ENCODE data around the gene C1orf21. TPM values are rescaled to one million over a fixed set of nuclear protein-coding genes. Genes with fewer than 3 reads are reported as not detected.

C1orf21 gene
- total and polyA plus RNA-seq, 12 donors = 23.2 to 177 (median 87.9) TPM

GRCh38 chr1:184445997-184446396 lies 59.2 kb downstream of the C1orf21 start:
- WGBS, 4 donors = 84 to 92% (median 89%) methylated on average over 4 of the region's 4 CpGs
- Histone ChIP-seq H3K4me3 (no peak overlapping the region), H3K36me3 (replicated peaks in 1 of 2) (no peaks in the 10 kb centered on the region), H3K27ac (no peak overlapping the region), H3K27me3 (no peaks in the 10 kb centered on the region), H3K4me1 (replicated peaks in 1 of 2) (peaks cover 9 to 12% of the 10 kb centered on the region in 2 donors), H3K9me3 (replicated peaks in 1 of 3) (no peaks in the 10 kb centered on the region)
- DNase-seq = no peak
- intact Hi-C loops (cut with DNase I) = no loop called here
- TF ChIP-seq POLR2A (IDR thresholded peaks at IDR 0.05) = no peak
- no peak for TF ChIP-seq CTCF (IDR thresholded peaks at IDR 0.05)

- no peaks in the 10 kb centered on the region for H3K36me3 ChIP-seq (replicated peaks in 1 of 2)
- no peak overlapping the region for H3K27ac ChIP-seq
- no peak for DNase-seq
- 95 to 97% (median 96%) methylated on average over 6 of the region's 6 CpGs for WGBS, 4 donors
- H3K4me3 ChIP-seq = no peak overlapping the region
- H3K9me3 ChIP-seq (replicated peaks in 1 of 3) = no peaks in the 10 kb centered on the region
- TF ChIP-seq POLR2A (IDR thresholded peaks at IDR 0.05) = no peak
- TF ChIP-seq CTCF (IDR thresholded peaks at IDR 0.05) = no peak
- intact Hi-C loops (cut with DNase I) = no loop called here
- H3K4me1 ChIP-seq (replicated peaks in 1 of 2) = peaks cover 6 to 9% of the 10 kb centered on the region in 2 donors
- no peaks in the 10 kb centered on the region for H3K27me3 ChIP-seq
These were observed 60.9 kb downstream of the C1orf21 start for GRCh38 chr1:184447651-184448185.

- H3K4me3 ChIP-seq = no peak overlapping the region
- TF ChIP-seq CTCF (IDR thresholded peaks at IDR 0.05) (no peak), POLR2A (IDR thresholded peaks at IDR 0.05) (no peak)
- H3K27me3 ChIP-seq = no peaks in the 10 kb centered on the region
- WGBS, 4 donors = 94 to 97% (median 96%) methylated on average over 3 to 4 of the region's 4 CpGs
- no peak for DNase-seq
- no peaks in the 10 kb centered on the region for H3K9me3 ChIP-seq (replicated peaks in 1 of 3)
- no peaks in the 10 kb centered on the region for H3K36me3 ChIP-seq (replicated peaks in 1 of 2)
- H3K4me1 ChIP-seq (replicated peaks in 1 of 2) = peaks cover 5 to 20% of the 10 kb centered on the region in 2 donors
- intact Hi-C loops (cut with DNase I) = no loop called here
- no peak overlapping the region for H3K27ac ChIP-seq
These were observed 63.1 kb downstream of the C1orf21 start for GRCh38 chr1:184449916-184450315.

- intact Hi-C loops (cut with DNase I) = no loop called here
- H3K36me3 ChIP-seq (replicated peaks in 1 of 2) = no peaks in the 10 kb centered on the region
- no peak for DNase-seq
- no peak overlapping the region for H3K27ac ChIP-seq
- 72 to 83% (median 76%) methylated on average over 1 of the region's 1 CpG for WGBS, 4 donors
- H3K4me1 ChIP-seq (replicated peaks in 1 of 2) = peaks cover 17 to 51% of the 10 kb centered on the region in 2 donors
- H3K27me3 ChIP-seq = no peaks in the 10 kb centered on the region
- no peak overlapping the region for H3K4me3 ChIP-seq
- no peak for TF ChIP-seq POLR2A (IDR thresholded peaks at IDR 0.05)
- TF ChIP-seq CTCF (IDR thresholded peaks at IDR 0.05) = no peak
- H3K9me3 ChIP-seq (replicated peaks in 1 of 3) = no peaks in the 10 kb centered on the region
These were observed 69.0 kb downstream of the C1orf21 start for GRCh38 chr1:184455786-184456185.
